ENCODE measurements around the gene HEATR5A.

The HEATR5A gene

GRCh38 chr14:31426663-31427062 is 6.3 kb upstream of the HEATR5A start:
- DNase-seq (ENCODE audit: low read depth in 2 of 2), result no peak

DNA sequence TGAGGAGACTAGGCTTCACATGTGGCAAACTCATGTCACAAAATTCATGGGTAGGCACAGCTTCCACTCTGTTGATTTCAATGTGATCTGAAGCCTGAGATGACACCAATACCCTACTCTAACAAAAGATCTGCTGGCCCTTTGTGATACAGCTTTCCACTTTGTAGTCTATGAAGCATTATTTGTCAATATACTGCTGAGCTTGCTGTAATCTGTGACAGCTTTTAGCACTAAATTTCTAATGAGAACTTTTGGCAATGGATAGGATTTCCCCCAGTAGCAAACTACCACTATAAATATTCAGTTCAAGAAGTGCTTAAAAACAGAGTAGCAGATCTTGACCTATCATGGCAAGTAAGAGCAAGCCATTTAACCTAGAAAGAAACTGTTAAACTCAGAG is 5.6 kb upstream of the HEATR5A start:
- DNase-seq (ENCODE audit: low read depth in 2 of 2), result no peak

- no peak for DNase-seq (ENCODE audit: low read depth in 2 of 2)
These were observed 850 bp upstream of the HEATR5A start for GRCh38 chr14:31421200-31421599.

- DNase-seq (ENCODE audit: low read depth in 2 of 2), result no peak
These were observed 407 bp downstream of the HEATR5A start for GRCh38 chr14:31419967-31420318.

DNA sequence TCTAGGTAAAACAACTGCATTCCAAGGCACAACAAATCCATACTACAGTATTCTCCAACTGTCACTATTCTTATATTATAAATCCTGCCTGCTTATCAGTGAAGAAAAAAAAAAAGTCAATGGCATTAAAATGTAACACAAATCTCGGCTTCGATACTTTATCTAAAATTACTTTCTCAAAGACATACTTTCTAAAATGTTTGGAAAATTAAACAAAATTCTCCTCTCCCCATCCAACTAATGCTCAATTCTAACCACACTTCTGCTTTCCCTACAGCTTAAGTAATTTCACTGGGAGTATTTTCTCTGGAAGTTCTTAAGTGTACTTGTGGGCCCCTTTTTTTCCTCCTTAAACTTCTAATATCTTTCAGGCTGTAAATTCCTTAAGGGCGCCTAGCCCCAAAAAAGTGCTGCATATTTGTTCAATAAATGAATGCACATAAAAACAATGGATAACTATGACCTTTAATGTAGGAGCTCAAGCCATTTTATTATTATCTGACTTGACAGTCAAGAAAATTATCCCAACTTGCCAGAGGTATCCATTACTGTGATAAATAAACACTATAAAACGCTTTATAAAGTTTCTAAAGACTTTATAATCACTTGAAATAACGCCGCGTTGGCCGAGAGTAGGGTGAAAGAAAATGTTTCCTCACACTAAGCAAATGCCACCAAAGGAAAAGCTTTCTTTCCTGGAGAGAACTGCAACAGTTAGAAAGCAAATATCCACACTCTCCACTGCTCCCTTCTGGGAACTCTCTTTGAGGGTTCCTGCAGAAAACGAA is 977 bp downstream of the HEATR5A start:
- DNase-seq (ENCODE audit: low read depth in 2 of 2), result no peak

- no peak for DNase-seq (ENCODE audit: low read depth in 2 of 2)
These were observed 1.9 kb downstream of the HEATR5A start for GRCh38 chr14:31418440-31418839.

- no peak for DNase-seq (ENCODE audit: low read depth in 2 of 2)
These were observed 6.0 kb downstream of the HEATR5A start for GRCh38 chr14:31414190-31414833.

- DNase-seq (ENCODE audit: low read depth in 2 of 2), result no peak
These were observed 9.1 kb downstream of the HEATR5A start for GRCh38 chr14:31411218-31411727.

GRCh38 chr14:31410048-31410650 is 10.2 kb downstream of the HEATR5A start:
- DNase-seq (ENCODE audit: low read depth in 2 of 2), result no peak

GRCh38 chr14:31408421-31408820 is 11.9 kb downstream of the HEATR5A start:
- no peak for DNase-seq (ENCODE audit: low read depth in 2 of 2)

GRCh38 chr14:31405599-31406232 is 14.6 kb downstream of the HEATR5A start:
- DNase-seq (ENCODE audit: low read depth in 2 of 2), result no peak

- no peak for DNase-seq (ENCODE audit: low read depth in 2 of 2)
These were observed 15.2 kb downstream of the HEATR5A start for GRCh38 chr14:31405106-31405505.

GRCh38 chr14:31403707-31404106 is 16.6 kb downstream of the HEATR5A start:
- no peak for DNase-seq (ENCODE audit: low read depth in 2 of 2)

DNA sequence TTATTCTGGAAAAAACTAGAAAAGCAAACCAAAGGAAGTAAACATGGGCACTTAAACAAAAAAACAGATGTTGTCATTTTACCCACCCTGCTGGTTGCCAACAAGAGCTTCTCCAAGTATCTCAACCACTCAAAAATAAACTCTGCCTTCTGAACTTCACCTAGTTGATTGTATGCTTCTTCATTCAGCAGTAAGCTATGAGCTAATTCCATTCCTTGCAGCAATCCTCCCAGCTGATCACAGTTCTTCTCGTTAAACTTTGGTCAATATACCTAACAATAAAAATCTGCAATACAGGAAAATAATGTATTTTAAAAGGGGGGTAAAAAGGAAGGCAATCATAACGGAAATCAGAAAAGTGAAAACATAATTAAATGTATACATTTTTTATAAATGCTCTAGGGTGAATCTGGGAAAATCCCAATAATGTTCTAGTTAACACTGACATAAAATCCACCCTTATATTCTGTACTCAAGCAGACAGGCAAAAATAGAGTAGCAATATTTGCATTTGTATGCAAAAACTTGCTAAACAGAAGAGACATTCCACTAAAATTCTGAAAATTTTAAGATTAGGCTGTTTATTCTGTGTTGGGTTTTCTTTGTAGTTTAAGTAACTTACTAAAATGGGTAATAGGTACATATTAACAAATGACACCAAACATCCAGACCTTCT is 17.4 kb downstream of the HEATR5A start:
- DNase-seq (ENCODE audit: low read depth in 2 of 2), result no peak

DNA sequence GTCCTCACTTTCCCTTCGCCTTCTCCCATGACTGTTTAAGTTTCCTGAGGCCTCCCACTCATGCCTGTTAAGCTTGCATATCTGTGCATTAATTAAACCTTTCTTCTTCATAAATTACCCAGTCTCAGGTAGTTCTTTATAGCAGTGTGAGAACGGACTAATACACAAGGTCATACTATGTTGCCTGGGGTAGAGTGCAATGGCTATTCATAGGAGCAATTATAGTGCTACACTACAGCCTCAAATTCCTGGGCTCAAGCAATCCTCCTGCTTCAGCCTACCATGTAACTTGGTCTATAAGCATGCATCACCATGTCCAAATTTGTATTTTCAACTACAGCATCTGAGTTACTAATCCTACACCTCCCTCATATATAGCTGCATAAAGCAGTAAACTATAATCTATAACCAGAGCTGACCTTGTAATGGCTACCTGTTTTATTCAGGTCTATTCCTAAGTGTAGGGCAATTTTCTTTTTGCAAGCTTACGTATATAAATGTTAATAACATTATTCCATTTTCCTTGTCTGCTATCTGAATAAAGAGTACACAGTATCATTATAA is 18.9 kb downstream of the HEATR5A start:
- no peak for DNase-seq (ENCODE audit: low read depth in 2 of 2)

DNA sequence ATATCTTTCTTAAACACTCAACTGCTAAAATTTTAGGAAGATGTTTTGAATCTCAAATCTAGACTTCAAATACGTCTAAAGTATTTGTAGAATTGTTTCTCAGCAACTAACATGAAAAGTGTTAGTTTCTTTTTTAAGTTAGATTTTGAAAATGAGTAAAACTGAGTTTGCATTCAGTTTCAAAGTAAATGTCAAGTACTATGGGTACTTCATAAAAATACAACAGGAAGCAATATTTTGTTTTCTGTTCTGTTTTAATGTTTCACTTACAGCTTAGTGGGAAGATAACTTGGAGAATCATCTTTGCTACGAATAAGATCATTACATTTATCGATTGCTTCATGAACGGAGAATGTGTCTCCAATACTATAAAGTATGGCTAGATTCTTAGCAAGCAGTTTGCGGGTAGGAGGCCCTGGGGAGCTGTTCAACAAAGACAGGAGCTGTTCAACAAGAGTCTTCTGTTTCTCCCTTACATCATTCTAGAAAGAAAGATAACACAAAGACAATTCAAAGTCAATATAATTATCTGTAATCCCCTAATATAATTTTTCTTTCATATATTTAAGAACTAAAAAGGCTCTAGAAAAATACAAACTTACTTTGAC is 20.2 kb downstream of the HEATR5A start:
- no peak for DNase-seq (ENCODE audit: low read depth in 2 of 2)

DNA sequence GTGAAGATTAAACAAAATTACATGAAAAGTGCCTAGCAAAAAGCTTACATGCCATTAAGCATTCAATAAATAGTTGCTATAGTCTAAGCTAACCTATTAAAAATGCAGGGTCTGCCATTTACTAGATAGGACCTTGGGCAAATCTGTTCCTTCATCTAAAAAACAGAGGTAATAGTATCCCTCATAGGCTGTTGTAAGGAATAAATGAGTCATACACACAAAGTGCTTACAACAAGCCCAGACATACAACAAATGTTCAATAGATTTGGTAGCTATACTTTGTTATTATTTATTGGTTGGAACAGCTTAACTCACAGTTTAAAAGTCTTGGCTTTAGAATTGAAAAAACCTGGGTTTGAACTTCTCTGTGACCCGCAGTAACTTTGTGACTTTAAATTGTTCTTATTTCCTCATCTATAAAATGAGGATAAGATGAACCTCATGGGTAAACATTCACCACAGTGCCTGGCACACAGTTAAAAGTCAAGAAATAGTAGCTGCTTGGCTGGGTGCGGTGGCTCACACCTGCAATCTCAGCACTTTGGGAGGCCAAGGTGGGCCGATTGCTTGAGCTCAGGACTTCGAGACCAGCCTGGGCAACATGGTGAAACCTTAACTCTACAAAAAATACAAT is 24.7 kb downstream of the HEATR5A start:
- no peak for DNase-seq (ENCODE audit: low read depth in 2 of 2)

- DNase-seq (ENCODE audit: low read depth in 2 of 2), result no peak
These were observed 25.2 kb downstream of the HEATR5A start for GRCh38 chr14:31395119-31395518.

DNA sequence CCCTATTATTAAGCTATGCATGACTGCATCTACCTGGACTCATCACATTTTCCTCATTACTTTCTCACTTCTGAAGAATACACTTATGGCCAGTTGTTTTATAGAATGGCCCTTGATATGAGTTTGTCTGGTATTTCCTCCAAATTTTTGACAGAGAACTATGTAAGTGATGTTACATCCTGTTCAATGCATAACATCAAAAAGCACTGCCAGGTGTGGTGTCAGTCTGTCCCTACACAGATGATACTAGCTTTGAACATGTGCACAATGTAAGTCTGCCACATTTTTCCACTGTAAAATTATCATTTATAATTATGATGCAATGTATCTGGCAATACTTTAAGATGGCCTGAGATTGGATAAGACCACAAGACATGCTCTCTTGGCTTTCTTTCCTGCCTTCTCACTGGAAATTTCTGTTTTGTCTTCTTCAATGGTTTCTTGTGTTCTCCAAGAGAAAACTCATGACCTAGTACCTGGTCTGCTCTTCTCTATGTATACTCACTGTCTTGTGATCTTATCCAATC is 28.3 kb downstream of the HEATR5A start:
- no peak for DNase-seq (ENCODE audit: low read depth in 2 of 2)

DNA sequence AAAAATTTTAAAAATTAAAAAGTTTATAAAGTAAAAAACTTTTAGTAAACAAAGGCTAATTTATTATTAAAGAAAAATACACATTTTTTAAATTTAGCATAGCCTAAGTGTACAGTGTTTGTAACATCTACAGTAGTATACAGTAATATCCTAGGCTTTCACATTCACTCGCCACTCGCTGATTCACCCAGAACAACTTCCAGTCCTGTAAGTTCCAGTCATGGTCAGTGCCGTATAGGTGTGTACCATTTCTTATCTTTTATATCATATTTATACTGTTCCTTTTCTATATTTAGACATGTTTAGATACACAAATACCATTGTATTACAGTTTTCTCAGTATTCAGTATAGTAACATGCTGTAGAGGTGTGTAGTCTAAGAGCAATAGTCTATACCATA is 28.9 kb downstream of the HEATR5A start:
- no peak for DNase-seq (ENCODE audit: low read depth in 2 of 2)
